K562 (cell line): ENCODE data around the gene KATNAL2.

ENCODE experiments used
- BRD4 ChIP-seq: fragments of 200-600 bp; sonication (generic); IDR thresholded peaks from 2 replicates; pipeline ENCODE4 v1.6.1; 2017; ENCODE audit warnings: inconsistent platforms
- CREB1 ChIP-seq, 2 experiments: sonication (generic) in 1 of 2; formaldehyde crosslinking in 1 of 2; IDR thresholded peaks; 2 replicates each; pipeline versions ENCODE4 v1.6.1 to v1.8.0; 2012 to 2022; ENCODE audit warnings: inconsistent platforms in 1 of 2, mild to moderate bottlenecking in 1 of 2, missing genetic modification reagents in 1 of 2, moderate library complexity in 1 of 2
- ID3 ChIP-seq, 2 experiments: fragments of 250-450 bp in 1 of 2; fragments of 450-650 bp in 1 of 2; sonication (Bioruptor Pico) in 1 of 2; IDR thresholded peaks; 2 replicates each; pipeline versions ENCODE4 v1.6.1 to v1.8.0; 2016 to 2021; ENCODE audit warnings: mild to moderate bottlenecking in 2 of 2, moderate library complexity in 2 of 2, missing compliant biosample characterization in 1 of 2, missing genetic modification characterization in 1 of 2
- MYC ChIP-seq, 2 experiments: fragments of 250-450 bp in 1 of 2; sonication (Bioruptor Pico) in 1 of 2; IDR thresholded peaks; 2 replicates each; pipeline versions ENCODE4 v1.5.1 to v1.6.1; 2012 to 2021; ENCODE audit warnings: low read depth in 2 of 2, borderline replicate concordance in 1 of 2, improper control_type of control experiment in 1 of 2, low read length in 1 of 2, mild to moderate bottlenecking in 1 of 2, moderate library complexity in 1 of 2
- NCOR1 ChIP-seq: fragments of 450-650 bp; IDR thresholded peaks from 2 replicates; pipeline ENCODE4 v1.6.1; 2016; ENCODE audit warnings: mild to moderate bottlenecking, moderate library complexity
- NONO ChIP-seq, 2 experiments: fragments of 200-400 bp in 1 of 2; fragments of 450-650 bp in 1 of 2; formaldehyde crosslinking in 1 of 2; IDR thresholded peaks; 2 replicates each; pipeline ENCODE4 v1.6.1; 2017; ENCODE audit warnings: low read depth in 2 of 2, mild to moderate bottlenecking in 2 of 2, moderate library complexity in 2 of 2, low read length in 1 of 2
- RAD21 ChIP-seq, 2 experiments: fragments of 250-450 bp in 1 of 2; fragments of 450-650 bp in 1 of 2; sonication (Bioruptor Pico) in 1 of 2; formaldehyde crosslinking in 1 of 2; IDR thresholded peaks in 1 of 2; conservative IDR thresholded peaks in 1 of 2; 2 replicates each; pipeline versions ENCODE4 v1.4.0 to v1.8.0; 2020 to 2022; ENCODE audit warnings: mild to moderate bottlenecking in 2 of 2, moderate library complexity in 1 of 2
- RFX5 ChIP-seq: IDR thresholded peaks from 2 replicates; pipeline ENCODE4 v1.6.1; 2011; ENCODE audit warnings: low read depth, mild to moderate bottlenecking, improper control_type of control experiment, low read length
- TEAD1 ChIP-seq, 2 experiments: fragments of 450-650 bp in 1 of 2; sonication (generic) in 1 of 2; formaldehyde crosslinking; IDR thresholded peaks; 2 replicates each; pipeline versions ENCODE4 v1.4.0 to v1.8.0; 2020 to 2022; ENCODE audit warnings: mild to moderate bottlenecking in 2 of 2, missing genetic modification reagents in 1 of 2
- TEAD4 ChIP-seq, 2 experiments: sonication (generic) in 1 of 2; formaldehyde crosslinking in 1 of 2; IDR thresholded peaks; 2 replicates each; pipeline versions ENCODE4 v1.6.1 to v1.8.0; 2012 to 2022; ENCODE audit warnings: borderline replicate concordance in 1 of 2, inconsistent platforms in 1 of 2, low read length in 1 of 2, mild to moderate bottlenecking in 1 of 2, missing genetic modification reagents in 1 of 2
- USF1 ChIP-seq: sonication (generic); formaldehyde crosslinking; IDR thresholded peaks from 2 replicates; pipeline ENCODE4 v1.9.0; 2022; ENCODE audit warnings: mild to moderate bottlenecking, missing genetic modification reagents
- TF ChIP-seq, protein P1 (sequence below), 3 experiments: IDR thresholded peaks in 2 of 3; conservative IDR thresholded peaks in 1 of 3; 2 replicates each; pipeline ENCODE4 v1.5.1; 2011 to 2012; ENCODE audit warnings: low read length in 3 of 3, mild to moderate bottlenecking in 3 of 3, control low read depth in 2 of 3, improper control_type of control experiment in 1 of 3, inconsistent platforms in 1 of 3, low read depth in 1 of 3, mixed read lengths in 1 of 3, moderate library complexity in 1 of 3; ENCODE audit not compliant: insufficient read depth in 2 of 3

DNA sequence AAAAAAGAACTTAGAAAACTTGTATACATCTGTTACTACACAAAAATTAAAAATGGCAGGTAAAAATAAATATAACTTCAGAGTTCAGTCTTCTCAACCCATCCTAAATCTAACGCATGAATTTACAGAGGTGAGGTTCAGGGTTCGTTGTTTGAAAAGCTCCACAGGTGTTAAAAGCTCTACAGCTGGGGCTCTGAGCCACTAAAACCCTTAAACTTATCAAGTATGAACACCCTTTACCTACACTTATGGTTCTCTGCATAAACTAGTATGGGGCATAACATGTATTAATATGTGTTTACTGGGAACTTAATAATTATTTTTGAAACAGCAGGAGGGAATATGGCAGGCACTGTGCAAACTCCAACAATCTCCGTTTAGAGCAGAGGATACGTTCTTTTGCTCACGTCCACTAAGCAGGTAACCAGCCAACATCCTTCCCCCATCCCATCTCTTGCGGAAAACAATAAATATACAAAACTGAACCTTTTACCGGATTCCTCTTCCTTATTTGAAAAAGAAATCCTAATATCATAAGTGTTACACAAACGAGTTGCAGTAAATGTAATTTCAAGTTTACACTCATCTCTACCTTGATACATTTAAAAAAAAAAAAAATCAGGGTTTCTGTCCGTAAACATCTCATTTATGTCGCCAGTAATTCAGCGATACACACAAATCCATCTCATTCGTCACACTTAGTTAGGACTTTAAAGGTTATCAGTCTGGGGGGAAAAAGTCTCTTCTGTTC lies 1.4 kb upstream of the KATNAL2 start:
- TF ChIP-seq NCOR1 = no peak
- TF ChIP-seq, protein P1, sequence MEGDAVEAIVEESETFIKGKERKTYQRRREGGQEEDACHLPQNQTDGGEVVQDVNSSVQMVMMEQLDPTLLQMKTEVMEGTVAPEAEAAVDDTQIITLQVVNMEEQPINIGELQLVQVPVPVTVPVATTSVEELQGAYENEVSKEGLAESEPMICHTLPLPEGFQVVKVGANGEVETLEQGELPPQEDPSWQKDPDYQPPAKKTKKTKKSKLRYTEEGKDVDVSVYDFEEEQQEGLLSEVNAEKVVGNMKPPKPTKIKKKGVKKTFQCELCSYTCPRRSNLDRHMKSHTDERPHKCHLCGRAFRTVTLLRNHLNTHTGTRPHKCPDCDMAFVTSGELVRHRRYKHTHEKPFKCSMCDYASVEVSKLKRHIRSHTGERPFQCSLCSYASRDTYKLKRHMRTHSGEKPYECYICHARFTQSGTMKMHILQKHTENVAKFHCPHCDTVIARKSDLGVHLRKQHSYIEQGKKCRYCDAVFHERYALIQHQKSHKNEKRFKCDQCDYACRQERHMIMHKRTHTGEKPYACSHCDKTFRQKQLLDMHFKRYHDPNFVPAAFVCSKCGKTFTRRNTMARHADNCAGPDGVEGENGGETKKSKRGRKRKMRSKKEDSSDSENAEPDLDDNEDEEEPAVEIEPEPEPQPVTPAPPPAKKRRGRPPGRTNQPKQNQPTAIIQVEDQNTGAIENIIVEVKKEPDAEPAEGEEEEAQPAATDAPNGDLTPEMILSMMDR (IDR thresholded peaks at IDR 0.05 in 2 of 3, conservative IDR thresholded peaks at IDR 0.05 in 1 of 3; ENCODE audit: insufficient read depth in 2 of 3, low read depth in 1 of 3, low read length in 3 of 3) = no peak
- no peak for TF ChIP-seq RFX5
- TF ChIP-seq MYC (IDR thresholded peaks at IDR 0.05; ENCODE audit: low read depth, low read length) = no peak
- no peak for TF ChIP-seq MYC (CRISPR knock-in tag; IDR thresholded peaks at IDR 0.05; ENCODE audit: borderline replicate concordance, low read depth)
- no peak for TF ChIP-seq CREB1 (IDR thresholded peaks at IDR 0.05)
- TF ChIP-seq CREB1 (CRISPR knock-in tag; IDR thresholded peaks at IDR 0.05) = no peak
- TF ChIP-seq NONO (IDR thresholded peaks at IDR 0.05; ENCODE audit: low read depth in 2 of 2, low read length in 1 of 2) = no peak
- TF ChIP-seq ID3 (CRISPR knock-in tag; IDR thresholded peaks at IDR 0.05) = no peak
- no peak for TF ChIP-seq ID3 (tag; IDR thresholded peaks at IDR 0.05)
- TF ChIP-seq USF1 (CRISPR knock-in tag) = no peak
- TF ChIP-seq BRD4 = no peak
- no peak for TF ChIP-seq TEAD1 (CRISPR knock-in tag; IDR thresholded peaks at IDR 0.05)
- TF ChIP-seq RAD21 (CRISPR knock-in tag; conservative IDR thresholded peaks at IDR 0.05 in 1 of 2, IDR thresholded peaks at IDR 0.05 in 1 of 2) = no peak
- no peak for TF ChIP-seq TEAD4 (IDR thresholded peaks at IDR 0.05; ENCODE audit: low read length)
- no peak for TF ChIP-seq TEAD4 (CRISPR knock-in tag; IDR thresholded peaks at IDR 0.05; ENCODE audit: borderline replicate concordance)
